Measurements from ENCODE around the gene B3GALT4. TPM values are rescaled to one million over a fixed set of nuclear protein-coding genes. Genes with fewer than 3 reads are reported as not detected.
A peak's percentile ranks its signal among the peaks of the same experiment; 100 is the strongest.
"Not testable (repeated sequence)": the region's sequence is repeated elsewhere in the genome, so short reads cannot be mapped to it uniquely, and the experiment has no call there.

B3GALT4 gene
- total RNA-seq, 1 donor from 2014 or later = 6.5 TPM

- not testable (repeated sequence) for H3K9me3 Mint-ChIP-seq; H3K27me3 Mint-ChIP-seq (ENCODE audit: low read depth); DNase-seq (ENCODE audit: low spot score)
- Mint-ChIP-seq H3K4me3 (ENCODE audit: low read depth) (peak overlapping the region; percentile 98), H3K36me3 (ENCODE audit: low read depth) (peaks cover 77% of the 10 kb centered on the region), H3K27ac (peak overlapping the region; percentile 84), H3K4me1 (ENCODE audit: low read depth) (peaks cover 35% of the 10 kb centered on the region)
- intact Hi-C loops (cut with micrococcal nuclease) = loop anchor here (2.0 to 10.0 kb wide), 4 partner anchors 23 to 1116 kb away; partner anchors contain the start of genes NUDT3, RGL2, SYNGAP1 and TAPBP
Measured at GRCh38 chr6:33275795-33276580, 935 bp upstream of the B3GALT4 start.

- Mint-ChIP-seq H3K36me3 (ENCODE audit: low read depth) (peaks cover 77% of the 10 kb centered on the region), H3K27me3 (ENCODE audit: low read depth) (no peaks in the 10 kb centered on the region)
- intact Hi-C loops (cut with micrococcal nuclease) = loop anchor here (2.0 to 10.0 kb wide), 4 partner anchors 22 to 1116 kb away; partner anchors contain the start of genes NUDT3, RGL2, SYNGAP1 and TAPBP
Measured at GRCh38 chr6:33276581-33276863, 401 bp upstream of the B3GALT4 start.

GRCh38 chr6:33277663-33278391 is 904 bp downstream of the B3GALT4 start:
- no peaks in the 10 kb centered on the region for H3K27me3 Mint-ChIP-seq (ENCODE audit: low read depth)
- H3K4me3 Mint-ChIP-seq (ENCODE audit: low read depth) = peak overlapping the region; percentile 86
- peaks cover 35% of the 10 kb centered on the region for H3K4me1 Mint-ChIP-seq (ENCODE audit: low read depth)
- H3K27ac Mint-ChIP-seq = peak overlapping the region; percentile 89
- intact Hi-C loops (cut with micrococcal nuclease) = loop anchor here (1.0 to 10.0 kb wide), 5 partner anchors 11 to 1114 kb away; partner anchors contain the start of genes NUDT3, PFDN6, RGL2 and SYNGAP1
- H3K9me3 Mint-ChIP-seq = no peaks in the 10 kb centered on the region
- no peak for DNase-seq (ENCODE audit: low spot score)
- peaks cover 73% of the 10 kb centered on the region for H3K36me3 Mint-ChIP-seq (ENCODE audit: low read depth)

More at GRCh38 chr6:33276581-33276863, 401 bp upstream of the B3GALT4 start:
- Mint-ChIP-seq H3K27ac (peak overlapping the region; percentile 84), H3K9me3 (no peaks in the 10 kb centered on the region), H3K4me3 (ENCODE audit: low read depth) (peak overlapping the region; percentile 98), H3K4me1 (ENCODE audit: low read depth) (peaks cover 35% of the 10 kb centered on the region)
- no peak for DNase-seq (ENCODE audit: low spot score)

- no peaks in the 10 kb centered on the region for H3K27me3 Mint-ChIP-seq (ENCODE audit: low read depth)
- intact Hi-C loops (cut with micrococcal nuclease) = loop anchor here (5.0 to 10.0 kb wide), 3 partner anchors 34 to 1114 kb away; partner anchors contain the start of genes NUDT3, SYNGAP1 and TAPBP
- H3K9me3 Mint-ChIP-seq = no peaks in the 10 kb centered on the region
- no peak for DNase-seq (ENCODE audit: low spot score)
- peaks cover 73% of the 10 kb centered on the region for H3K36me3 Mint-ChIP-seq (ENCODE audit: low read depth)
- H3K27ac Mint-ChIP-seq = no peak overlapping the region
- no peak overlapping the region for H3K4me3 Mint-ChIP-seq (ENCODE audit: low read depth)
- peaks cover 32% of the 10 kb centered on the region for H3K4me1 Mint-ChIP-seq (ENCODE audit: low read depth)
Measured at GRCh38 chr6:33278392-33278741, 1.4 kb downstream of the B3GALT4 start.

GRCh38 chr6:33278810-33279209 is 1.9 kb downstream of the B3GALT4 start:
- no peak overlapping the region for H3K4me3 Mint-ChIP-seq (ENCODE audit: low read depth)
- no peaks in the 10 kb centered on the region for H3K9me3 Mint-ChIP-seq
- peaks cover 31% of the 10 kb centered on the region for H3K4me1 Mint-ChIP-seq (ENCODE audit: low read depth)
- H3K36me3 Mint-ChIP-seq (ENCODE audit: low read depth) = peaks cover 68% of the 10 kb centered on the region
- H3K27ac Mint-ChIP-seq = no peak overlapping the region
- H3K27me3 Mint-ChIP-seq (ENCODE audit: low read depth) = no peaks in the 10 kb centered on the region
- no peak for DNase-seq (ENCODE audit: low spot score)
- intact Hi-C loops (cut with micrococcal nuclease) = loop anchor here (5.0 to 10.0 kb wide), 3 partner anchors 33 to 1113 kb away; partner anchors contain the start of genes NUDT3, SYNGAP1 and TAPBP

GRCh38 chr6:33279257-33279695 is 2.4 kb downstream of the B3GALT4 start:
- intact Hi-C loops (cut with micrococcal nuclease) = loop anchor here (5.0 to 10.0 kb wide), 3 partner anchors 33 to 1113 kb away; partner anchors contain the start of genes NUDT3, SYNGAP1 and TAPBP
- Mint-ChIP-seq H3K27ac (no peak overlapping the region), H3K4me1 (ENCODE audit: low read depth) (peaks cover 29% of the 10 kb centered on the region), H3K27me3 (ENCODE audit: low read depth) (no peaks in the 10 kb centered on the region), H3K4me3 (ENCODE audit: low read depth) (no peak overlapping the region), H3K9me3 (no peaks in the 10 kb centered on the region), H3K36me3 (ENCODE audit: low read depth) (peaks cover 66% of the 10 kb centered on the region)
- DNase-seq (ENCODE audit: low spot score) = no peak

- H3K36me3 Mint-ChIP-seq (ENCODE audit: low read depth) = peaks cover 61% of the 10 kb centered on the region
- peak overlapping the region; percentile 33 for H3K27ac Mint-ChIP-seq
- no peak overlapping the region for H3K4me3 Mint-ChIP-seq (ENCODE audit: low read depth)
- peaks cover 22% of the 10 kb centered on the region for H3K4me1 Mint-ChIP-seq (ENCODE audit: low read depth)
- DNase-seq (ENCODE audit: low spot score) = no peak
- intact Hi-C loops (cut with micrococcal nuclease) = loop anchor here (5.0 to 10.0 kb wide), 3 partner anchors 32 to 1112 kb away; partner anchors contain the start of genes NUDT3, SYNGAP1 and TAPBP
- H3K27me3 Mint-ChIP-seq (ENCODE audit: low read depth) = no peaks in the 10 kb centered on the region
- no peaks in the 10 kb centered on the region for H3K9me3 Mint-ChIP-seq
Measured at GRCh38 chr6:33279971-33280511, 3.1 kb downstream of the B3GALT4 start.

GRCh38 chr6:33280539-33280938 is 3.6 kb downstream of the B3GALT4 start:
- Mint-ChIP-seq H3K27ac (peak overlapping the region; percentile 33), H3K27me3 (ENCODE audit: low read depth) (no peaks in the 10 kb centered on the region), H3K4me1 (ENCODE audit: low read depth) (peaks cover 19% of the 10 kb centered on the region), H3K4me3 (ENCODE audit: low read depth) (no peak overlapping the region), H3K9me3 (no peaks in the 10 kb centered on the region), H3K36me3 (ENCODE audit: low read depth) (peaks cover 56% of the 10 kb centered on the region)
- intact Hi-C loops (cut with micrococcal nuclease) = no loop called here
- DNase-seq (ENCODE audit: low spot score) = no peak

- H3K9me3 Mint-ChIP-seq; H3K27ac Mint-ChIP-seq; H3K27me3 Mint-ChIP-seq (ENCODE audit: low read depth); H3K4me3 Mint-ChIP-seq (ENCODE audit: low read depth); intact Hi-C loops (cut with micrococcal nuclease); DNase-seq (ENCODE audit: low spot score): not testable (repeated sequence)
- peaks cover 52% of the 10 kb centered on the region for H3K36me3 Mint-ChIP-seq (ENCODE audit: low read depth)
- peaks cover 15% of the 10 kb centered on the region for H3K4me1 Mint-ChIP-seq (ENCODE audit: low read depth)
Measured at GRCh38 chr6:33285214-33285613, 8.3 kb downstream of the B3GALT4 start.

GRCh38 chr6:33286946-33287914 is 10.3 kb downstream of the B3GALT4 start:
- intact Hi-C loops (cut with micrococcal nuclease) = no loop called here
- H3K27me3 Mint-ChIP-seq (ENCODE audit: low read depth) = no peaks in the 10 kb centered on the region
- peaks cover 25% of the 10 kb centered on the region for H3K4me1 Mint-ChIP-seq (ENCODE audit: low read depth)
- peaks cover 57% of the 10 kb centered on the region for H3K36me3 Mint-ChIP-seq (ENCODE audit: low read depth)
- DNase-seq (ENCODE audit: low spot score) = no peak
- H3K4me3 Mint-ChIP-seq (ENCODE audit: low read depth) = peak overlapping the region; percentile 98
- no peaks in the 10 kb centered on the region for H3K9me3 Mint-ChIP-seq
- H3K27ac Mint-ChIP-seq = no peak overlapping the region

GRCh38 chr6:33288141-33288920 is 11.4 kb downstream of the B3GALT4 start:
- Mint-ChIP-seq H3K36me3 (ENCODE audit: low read depth) (peaks cover 53% of the 10 kb centered on the region), H3K27ac (peak overlapping the region; percentile 20), H3K27me3 (ENCODE audit: low read depth) (no peaks in the 10 kb centered on the region), H3K9me3 (no peaks in the 10 kb centered on the region), H3K4me3 (ENCODE audit: low read depth) (peak overlapping the region; percentile 98), H3K4me1 (ENCODE audit: low read depth) (peaks cover 25% of the 10 kb centered on the region)
- intact Hi-C loops (cut with micrococcal nuclease) = no loop called here
- no peak for DNase-seq (ENCODE audit: low spot score)
